Myocyte (in vitro differentiated cells): Measurements from ENCODE around the gene WDTC1. TPM values are rescaled to one million over a fixed set of nuclear protein-coding genes. Genes with fewer than 3 reads are reported as not detected.

ENCODE experiments used
- DNase-seq: peaks from one replicate; pipeline ENCODE4 v3.0.0-alpha.2; 2012; ENCODE audit warnings: low read depth
- total RNA-seq: library from RNA; depleted of rRNA; stranded (reverse); fragments of >200 nt; gene quantifications from 2 replicates; pipeline ENCODE4 v1.2.3, GENCODE V29; 2014

Gene WDTC1
- total RNA-seq, 1 donor from 2014 or later = 23.7 TPM

DNA sequence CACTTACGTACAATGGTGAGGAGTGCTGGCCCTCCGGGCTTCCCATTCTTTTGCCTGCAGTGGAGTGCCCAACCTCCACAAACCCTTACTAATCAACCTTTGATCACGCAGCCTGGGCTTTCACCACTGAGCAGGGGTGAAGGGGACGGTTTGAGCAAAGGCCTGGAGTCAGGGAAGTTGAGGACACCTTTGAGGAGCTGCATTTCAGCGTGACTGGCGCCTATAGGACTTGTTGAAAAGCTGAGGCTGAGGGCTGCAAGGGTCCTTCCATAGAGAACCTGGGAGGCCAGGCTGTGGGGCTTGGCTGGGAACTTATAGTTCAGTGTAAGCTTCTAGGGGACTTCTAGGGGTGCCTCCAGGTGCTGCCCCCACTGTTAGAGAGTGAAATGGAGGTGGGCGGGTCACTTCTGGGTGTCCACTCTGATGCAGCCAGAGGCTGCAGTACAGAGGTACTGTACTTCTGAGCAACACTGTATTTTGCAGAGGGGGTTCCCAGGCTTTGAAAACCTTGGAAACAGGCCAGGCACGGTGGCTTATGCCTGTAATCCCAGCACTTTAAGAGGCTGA lies 117.2 kb downstream of the WDTC1 start:
- no peak for DNase-seq

DNA sequence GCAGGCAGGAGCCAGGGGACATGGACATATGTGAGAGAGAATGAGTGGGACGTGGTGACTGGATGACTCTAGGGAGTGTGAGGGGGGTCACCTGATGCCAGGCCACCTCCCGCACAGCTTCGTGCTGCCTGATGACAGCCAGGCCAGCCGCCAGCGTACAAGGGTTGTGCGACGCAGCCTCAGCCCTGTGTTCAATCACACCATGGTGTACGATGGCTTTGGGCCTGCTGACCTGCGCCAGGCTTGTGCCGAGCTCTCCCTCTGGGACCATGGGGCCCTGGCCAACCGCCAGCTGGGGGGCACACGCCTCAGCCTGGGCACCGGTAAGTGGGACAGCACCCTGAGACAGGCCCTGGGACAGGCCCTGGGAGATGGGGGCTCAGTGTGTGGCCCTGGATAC lies 118.7 kb downstream of the WDTC1 start:
- DNase-seq = no peak

DNA sequence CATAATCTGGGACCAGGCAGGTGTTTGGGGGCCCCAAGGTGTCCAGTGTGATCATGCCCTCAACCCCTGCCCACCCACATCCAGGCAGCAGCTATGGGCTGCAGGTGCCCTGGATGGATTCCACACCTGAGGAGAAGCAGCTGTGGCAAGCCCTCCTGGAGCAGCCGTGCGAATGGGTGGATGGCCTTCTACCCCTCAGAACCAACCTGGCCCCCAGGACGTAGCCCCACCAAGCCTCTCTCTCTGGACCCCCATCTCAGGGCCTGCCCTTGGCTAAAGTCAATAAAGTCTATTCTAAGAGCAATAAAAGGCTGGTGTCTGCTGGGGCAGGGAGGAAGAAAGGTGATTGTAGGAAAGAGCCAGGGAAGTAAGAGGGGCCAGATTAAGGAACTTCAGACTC lies 119.2 kb downstream of the WDTC1 start:
- DNase-seq = no peak

DNA sequence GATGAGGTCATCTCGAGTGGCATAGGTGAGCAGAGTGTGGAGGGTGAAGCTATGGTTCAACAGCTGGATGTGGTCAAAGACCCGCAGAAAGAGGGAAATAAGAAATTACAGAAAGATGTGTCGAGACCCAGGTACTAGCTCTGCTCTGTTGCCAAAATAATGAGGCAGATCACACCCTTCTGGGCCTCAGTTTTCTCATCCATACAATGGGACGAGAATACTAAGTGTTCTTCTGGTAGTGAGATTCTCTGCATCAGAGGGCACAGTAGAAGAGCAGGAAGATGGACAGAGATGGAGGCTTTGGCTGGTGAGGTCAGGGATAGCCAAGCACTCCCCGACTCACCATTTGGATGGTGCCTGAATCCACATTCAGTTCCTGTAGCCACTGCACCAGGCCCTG lies 121.3 kb downstream of the WDTC1 start:
- DNase-seq = no peak

DNA sequence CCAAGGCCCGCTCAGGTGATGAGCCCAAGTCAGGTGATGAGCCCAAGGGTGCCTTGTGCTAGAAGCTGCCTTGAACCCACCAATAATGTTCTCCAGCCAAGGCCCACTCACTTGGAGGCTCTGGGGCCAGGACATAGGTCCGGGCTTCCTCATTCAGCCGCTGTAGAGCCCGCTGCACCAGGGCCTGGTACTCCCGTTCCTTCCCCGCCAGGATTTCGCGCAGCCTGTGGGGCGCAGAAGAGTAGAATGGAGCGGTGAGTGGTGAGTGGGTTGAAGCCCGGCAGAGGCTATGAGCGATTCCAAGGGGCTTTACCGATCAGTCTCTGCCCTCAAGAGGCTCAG lies 121.8 kb downstream of the WDTC1 start:
- no peak for DNase-seq

DNA sequence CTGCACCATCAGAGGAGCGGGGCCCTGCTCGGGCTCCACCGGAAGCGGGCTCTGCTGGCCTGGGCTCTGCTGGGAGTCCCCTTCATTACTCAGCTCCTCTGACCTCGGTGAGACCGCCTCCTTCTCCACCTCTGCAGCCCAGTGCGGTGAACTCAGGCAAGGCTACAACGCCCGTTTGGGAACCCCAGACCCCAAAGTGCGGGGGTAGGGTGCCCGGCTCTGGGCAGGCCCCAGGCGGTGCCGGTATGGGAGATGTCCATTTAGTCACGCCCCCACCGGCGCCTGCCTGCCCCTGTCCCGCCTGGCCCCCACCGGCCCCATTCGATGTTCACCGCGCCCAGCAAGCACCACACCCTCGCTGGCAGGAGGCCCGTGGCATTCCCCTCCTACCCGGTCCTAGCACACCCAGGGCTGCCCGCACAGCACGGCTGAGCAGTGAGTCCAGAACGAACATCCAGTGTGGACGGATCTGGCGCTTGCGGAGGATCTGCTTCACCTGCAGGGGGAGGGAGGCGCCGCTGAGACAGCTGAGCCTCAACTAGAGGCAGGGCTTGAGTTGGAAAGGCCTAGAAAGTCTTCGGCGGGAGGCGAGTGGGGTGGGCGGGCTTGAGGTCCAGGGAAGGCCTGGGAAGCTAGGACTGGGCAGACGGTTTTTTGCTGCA lies 122.3 kb downstream of the WDTC1 start:
- no peak for DNase-seq

DNA sequence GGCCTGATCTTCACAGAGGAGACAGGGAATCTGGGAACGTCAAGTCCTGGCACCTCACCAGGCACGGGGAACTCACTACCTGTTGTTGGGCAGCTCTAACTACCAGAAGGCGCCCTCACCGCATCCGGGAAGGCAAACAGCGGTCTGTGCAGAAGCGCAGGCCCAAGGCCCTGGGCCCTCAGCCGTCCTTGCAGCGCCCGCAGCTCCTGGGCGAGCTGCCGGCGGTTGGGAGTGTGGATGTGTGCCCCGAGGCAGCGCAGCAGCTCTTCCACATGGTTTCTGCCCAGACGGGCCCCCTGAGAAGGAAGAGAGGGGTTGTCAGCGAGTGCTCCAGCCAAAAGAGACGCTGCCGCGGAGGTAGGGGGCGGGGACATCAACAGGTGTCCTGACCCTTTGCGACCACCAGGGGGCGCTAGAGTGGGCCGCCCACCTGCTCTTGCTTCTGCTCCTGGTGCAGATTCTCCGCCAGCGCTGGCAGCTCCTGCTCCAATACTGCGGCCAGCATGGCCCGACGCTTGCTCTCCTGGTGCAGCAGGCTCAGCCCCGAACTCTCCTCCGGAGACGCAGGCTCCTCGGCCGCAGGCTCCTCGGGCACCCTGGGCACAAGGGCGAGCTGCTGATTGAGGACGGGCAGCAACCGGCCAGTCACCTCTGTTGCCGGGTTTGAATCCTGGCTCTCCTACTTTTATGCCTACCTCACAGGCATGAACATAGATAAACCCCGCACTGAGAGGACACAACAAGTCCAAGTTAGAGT lies 123.0 kb downstream of the WDTC1 start:
- DNase-seq = no peak

Other genes with a start within 250 kb of the WDTC1 start
- 4.7 and 5.4 TPM in 2 replicates for gene TRNP1, start 240.9 kb upstream of the WDTC1 start, total RNA-seq
- gene TENT5B, start 221.8 kb upstream of the WDTC1 start, total RNA-seq = 0.94 and 5.2 TPM in 2 replicates
- 4.6 and 9.6 TPM in 2 replicates for gene SLC9A1, start 79.5 kb upstream of the WDTC1 start, total RNA-seq
- gene TMEM222, start 87.5 kb downstream of the WDTC1 start, total RNA-seq = 37.8 and 42.7 TPM in 2 replicates
- gene SYTL1, start 107.4 kb downstream of the WDTC1 start, total RNA-seq = 0.05 TPM in 1 of 2 replicates, not detected in the other
- 26.0 and 29.3 TPM in 2 replicates for gene MAP3K6, start 132.3 kb downstream of the WDTC1 start, total RNA-seq
- not detected in 2 replicates for gene FCN3, start 140.2 kb downstream of the WDTC1 start, total RNA-seq
- gene CD164L2, start 148.7 kb downstream of the WDTC1 start, total RNA-seq = not detected in 2 replicates
- gene GPR3, start 158.0 kb downstream of the WDTC1 start, total RNA-seq = 0.16 and 0.72 TPM in 2 replicates